ENCODE data around the gene LTBP3. TPM values are rescaled to one million over a fixed set of nuclear protein-coding genes. Genes with fewer than 3 reads are reported as not detected.
A peak's percentile ranks its signal among the peaks of the same experiment; 100 is the strongest.

LTBP3 gene
- total RNA-seq, 1 experiment from 2014 or later = 10.6 TPM

DNA sequence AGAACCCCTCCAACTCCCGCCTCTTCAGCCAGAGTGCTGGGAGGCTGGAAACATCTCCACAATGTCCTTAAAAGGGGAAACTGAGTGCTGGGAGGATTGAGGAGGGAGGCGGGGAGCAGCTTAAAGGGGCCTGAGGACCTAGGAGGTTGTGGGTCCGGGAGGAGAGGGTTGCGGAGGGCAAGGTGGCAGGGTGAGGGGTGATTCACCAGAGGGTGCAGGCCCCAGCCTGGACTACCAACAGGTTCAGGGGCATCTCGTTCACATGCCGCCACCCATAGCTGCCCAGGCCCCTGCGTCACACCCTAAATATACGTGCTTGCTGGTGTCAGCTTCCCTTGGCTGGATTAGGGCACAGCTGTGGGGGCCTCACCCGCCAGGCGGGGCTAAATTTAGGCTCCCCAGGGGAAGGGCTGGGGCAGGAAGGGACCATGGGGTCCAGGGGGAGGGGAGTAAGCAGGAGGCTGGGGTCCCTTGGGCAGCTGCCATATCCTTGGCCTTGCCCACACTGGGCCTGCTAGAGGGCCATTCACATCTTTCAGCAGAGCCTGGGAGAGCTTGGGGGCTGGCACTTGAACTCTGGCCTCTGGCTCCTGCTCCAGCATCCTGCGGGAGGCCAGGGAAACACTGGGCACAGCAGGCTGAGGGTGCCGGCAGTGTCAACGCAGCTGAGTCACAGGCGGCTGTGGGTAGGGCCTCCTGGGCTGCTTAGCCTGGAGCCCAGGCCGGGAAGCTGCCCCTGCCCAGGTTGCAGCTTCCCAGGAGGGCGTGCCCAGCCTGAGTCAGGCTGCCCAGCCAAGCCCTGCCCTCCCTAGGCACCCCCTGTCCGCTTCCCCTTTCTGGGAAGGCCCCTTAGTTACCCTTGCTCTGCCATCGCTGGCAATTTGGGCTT is 19.0 kb upstream of the LTBP3 start:
- Histone ChIP-seq H3K4ac (ENCODE audit: low read depth, low read length) (no peak overlapping the region), H4K8ac (replicated peaks; ENCODE audit: insufficient read length, low read depth, low read length) (no peak overlapping the region), H3K56ac (ENCODE audit: insufficient read length, low read depth, low read length) (no peak overlapping the region), H3K27ac (ENCODE audit: insufficient read length, low read depth, low read length) (no peak overlapping the region), H3K79me1 (ENCODE audit: insufficient read depth, low read depth, low read length, poor library complexity, severe bottlenecking) (no peaks in the 10 kb centered on the region), H3K23me2 (ENCODE audit: insufficient read length, low read depth, low read length, poor library complexity, severe bottlenecking) (peaks cover 8% of the 10 kb centered on the region), H3K9ac (ENCODE audit: extremely low read depth, insufficient read length, low read length) (no peak overlapping the region), H3K4me1 (ENCODE audit: insufficient read depth, low read length) (no peaks in the 10 kb centered on the region), H4K91ac (ENCODE audit: insufficient read length, low read depth, low read length) (no peak overlapping the region), H3K79me2 (ENCODE audit: insufficient read depth, low read length) (no peaks in the 10 kb centered on the region), H3K4me2 (ENCODE audit: insufficient read depth, insufficient read length, low read length) (no peak overlapping the region), H2BK15ac (ENCODE audit: low read depth, low read length) (no peak overlapping the region; the same call in 1 of the 2 replicates), H4K5ac (ENCODE audit: insufficient read length, low read depth, low read length) (no peak overlapping the region), H2AK5ac (ENCODE audit: insufficient read length, low read length) (no peak overlapping the region), H2BK12ac (ENCODE audit: insufficient read length, low read depth, low read length) (no peak overlapping the region), H2BK5ac (ENCODE audit: insufficient read length, low read length) (no peak overlapping the region), H3K18ac (ENCODE audit: insufficient read length, low read depth, low read length) (no peak overlapping the region), H4K20me1 (ENCODE audit: control insufficient read depth, insufficient read depth, insufficient read length) (no peaks in the 10 kb centered on the region), H2BK20ac (ENCODE audit: low read depth, low read length, poor library complexity, severe bottlenecking) (no peak overlapping the region), H3K27me3 (ENCODE audit: insufficient read depth, low read length) (peaks cover 8% of the 10 kb centered on the region; the same call in 1 of the 2 replicates), H3T11ph (ENCODE audit: low read length) (no peak overlapping the region), H2BK120ac (ENCODE audit: low read depth, low read length, poor library complexity, severe bottlenecking) (no peak overlapping the region), H2AFZ (ENCODE audit: low read length) (no peak overlapping the region), H3K14ac (ENCODE audit: insufficient read depth, low read length) (no peak overlapping the region), H3K23ac (ENCODE audit: insufficient read length, low read depth, low read length) (no peak overlapping the region), H3K9me3 (ENCODE audit: control insufficient read depth, low read depth, low read length) (no peaks in the 10 kb centered on the region)
- peaks cover 31% of the 10 kb centered on the region for H3K27me3 Mint-ChIP-seq (ENCODE audit: low read depth)
- H3K4me1 Mint-ChIP-seq = peaks cover 20 to 36% of the 10 kb centered on the region in 2 experiments
- no CpG with 5 or more reads among the region's 18 CpGs for WGBS (ENCODE audit: extremely low coverage, insufficient read length, low lambda C conversion rate)
- H3K27ac Mint-ChIP-seq = no peak overlapping the region
- TF ChIP-seq, protein P1, sequence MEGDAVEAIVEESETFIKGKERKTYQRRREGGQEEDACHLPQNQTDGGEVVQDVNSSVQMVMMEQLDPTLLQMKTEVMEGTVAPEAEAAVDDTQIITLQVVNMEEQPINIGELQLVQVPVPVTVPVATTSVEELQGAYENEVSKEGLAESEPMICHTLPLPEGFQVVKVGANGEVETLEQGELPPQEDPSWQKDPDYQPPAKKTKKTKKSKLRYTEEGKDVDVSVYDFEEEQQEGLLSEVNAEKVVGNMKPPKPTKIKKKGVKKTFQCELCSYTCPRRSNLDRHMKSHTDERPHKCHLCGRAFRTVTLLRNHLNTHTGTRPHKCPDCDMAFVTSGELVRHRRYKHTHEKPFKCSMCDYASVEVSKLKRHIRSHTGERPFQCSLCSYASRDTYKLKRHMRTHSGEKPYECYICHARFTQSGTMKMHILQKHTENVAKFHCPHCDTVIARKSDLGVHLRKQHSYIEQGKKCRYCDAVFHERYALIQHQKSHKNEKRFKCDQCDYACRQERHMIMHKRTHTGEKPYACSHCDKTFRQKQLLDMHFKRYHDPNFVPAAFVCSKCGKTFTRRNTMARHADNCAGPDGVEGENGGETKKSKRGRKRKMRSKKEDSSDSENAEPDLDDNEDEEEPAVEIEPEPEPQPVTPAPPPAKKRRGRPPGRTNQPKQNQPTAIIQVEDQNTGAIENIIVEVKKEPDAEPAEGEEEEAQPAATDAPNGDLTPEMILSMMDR (conservative IDR thresholded peaks at IDR 0.05) = no peak
- H3K36me3 Mint-ChIP-seq (ENCODE audit: insufficient read depth in 1 of 3, low read depth in 3 of 3) = peaks cover 2 to 7% (median 4%) of the 10 kb centered on the region in 3 experiments; a peak in 4 of 7 replicates
- DNase-seq = no peak
- peak overlapping the region; percentile 60 to 73 for H3K4me3 Mint-ChIP-seq
- no peaks in the 10 kb centered on the region for H3K9me3 Mint-ChIP-seq

Measured in H9 (cell line).